OCI-LY1 (cell line): Measurements from ENCODE around the gene LDLRAD4.

Source experiments
- CTCF ChIP-seq: fragments of 200-600 bp; sonication (generic), shearing (Covaris generic); IDR thresholded peaks from 2 replicates; pipeline ENCODE4 v1.5.1; 2017; ENCODE audit warnings: mild to moderate bottlenecking, antibody characterized with exemption, low read length, moderate library complexity, mixed read lengths
- EZH2 ChIP-seq: fragments of 200-600 bp; sonication (generic), shearing (Covaris generic); IDR thresholded peaks from 2 replicates; pipeline ENCODE4 v1.8.0; 2017; ENCODE audit warnings: borderline replicate concordance, mixed run types, mild to moderate bottlenecking, antibody characterized with exemption, low read length, moderate library complexity, mixed read lengths

GRCh38 chr18:13280070-13280795, 61.7 kb downstream of the LDLRAD4 start:
- TF ChIP-seq CTCF (no peak), EZH2 (no peak)
